ENCODE measurements around the gene SNX13.
A peak's percentile ranks its signal among the peaks of the same experiment; 100 is the strongest.

SNX13 gene

DNA sequence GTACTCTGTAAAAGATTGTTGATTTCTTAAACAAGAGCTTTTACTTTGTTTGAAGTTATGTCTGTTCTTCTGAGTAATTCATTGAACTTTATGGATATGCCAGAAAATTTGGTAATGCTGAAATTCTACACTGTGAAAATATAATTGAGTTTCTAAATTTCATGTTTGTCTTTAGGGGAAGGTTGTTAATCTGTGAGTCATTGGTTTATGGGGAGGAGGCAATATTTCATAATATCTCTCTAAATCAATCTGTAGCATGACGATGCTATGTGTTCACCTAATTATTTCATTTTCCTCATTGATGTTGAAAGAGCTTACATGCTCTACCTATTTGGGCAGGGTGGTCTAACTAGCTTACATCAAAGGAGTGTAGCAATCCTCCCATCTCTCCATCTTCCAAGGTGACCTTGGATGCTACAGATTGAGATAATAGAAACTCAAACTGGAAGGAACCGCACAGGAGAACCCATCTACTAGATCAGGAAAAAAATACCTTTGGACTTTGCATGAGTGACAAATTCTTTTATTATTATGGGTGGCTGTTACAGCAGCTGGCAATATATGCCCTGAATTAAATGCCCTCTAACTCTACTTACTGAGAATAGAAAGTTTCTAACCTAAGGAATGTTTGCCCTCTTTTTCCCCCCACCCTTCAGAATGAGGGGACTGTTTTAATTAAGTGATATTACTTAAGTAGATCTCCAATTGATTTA lies 8.4 kb upstream of the SNX13 start:
- no peak overlapping the region for H3K4me3 ChIP-seq (ENCODE audit: low read depth, low read length)
- TF ChIP-seq, protein P1, sequence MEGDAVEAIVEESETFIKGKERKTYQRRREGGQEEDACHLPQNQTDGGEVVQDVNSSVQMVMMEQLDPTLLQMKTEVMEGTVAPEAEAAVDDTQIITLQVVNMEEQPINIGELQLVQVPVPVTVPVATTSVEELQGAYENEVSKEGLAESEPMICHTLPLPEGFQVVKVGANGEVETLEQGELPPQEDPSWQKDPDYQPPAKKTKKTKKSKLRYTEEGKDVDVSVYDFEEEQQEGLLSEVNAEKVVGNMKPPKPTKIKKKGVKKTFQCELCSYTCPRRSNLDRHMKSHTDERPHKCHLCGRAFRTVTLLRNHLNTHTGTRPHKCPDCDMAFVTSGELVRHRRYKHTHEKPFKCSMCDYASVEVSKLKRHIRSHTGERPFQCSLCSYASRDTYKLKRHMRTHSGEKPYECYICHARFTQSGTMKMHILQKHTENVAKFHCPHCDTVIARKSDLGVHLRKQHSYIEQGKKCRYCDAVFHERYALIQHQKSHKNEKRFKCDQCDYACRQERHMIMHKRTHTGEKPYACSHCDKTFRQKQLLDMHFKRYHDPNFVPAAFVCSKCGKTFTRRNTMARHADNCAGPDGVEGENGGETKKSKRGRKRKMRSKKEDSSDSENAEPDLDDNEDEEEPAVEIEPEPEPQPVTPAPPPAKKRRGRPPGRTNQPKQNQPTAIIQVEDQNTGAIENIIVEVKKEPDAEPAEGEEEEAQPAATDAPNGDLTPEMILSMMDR (conservative IDR thresholded peaks at IDR 0.05; ENCODE audit: low read depth, low read length), result no peak
- peak; percentile 15 for DNase-seq (ENCODE audit: low read depth)

DNA sequence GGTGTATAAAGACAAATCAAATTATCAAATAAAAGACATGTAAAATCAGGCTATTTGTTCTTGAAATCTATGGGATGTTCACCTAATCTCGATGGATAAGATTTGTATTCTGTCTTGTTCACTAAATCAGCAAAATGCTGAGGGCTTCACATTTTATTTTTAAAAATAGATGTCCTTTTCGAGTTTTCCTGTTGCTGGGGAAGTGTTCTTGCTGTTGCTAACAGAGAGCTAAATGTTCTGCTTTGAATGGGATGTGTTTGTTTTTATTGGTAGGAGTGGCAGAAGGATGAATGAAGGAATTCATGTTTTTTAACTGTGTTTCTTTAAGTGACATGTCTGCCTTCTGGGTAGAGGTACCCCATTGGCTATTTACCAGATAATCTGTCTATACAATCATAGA lies 7.3 kb upstream of the SNX13 start:
- no peak overlapping the region for H3K4me3 ChIP-seq (ENCODE audit: low read depth, low read length)
- no peak for DNase-seq (ENCODE audit: low read depth)
- TF ChIP-seq, protein P1 (conservative IDR thresholded peaks at IDR 0.05; ENCODE audit: low read depth, low read length), result no peak

DNA sequence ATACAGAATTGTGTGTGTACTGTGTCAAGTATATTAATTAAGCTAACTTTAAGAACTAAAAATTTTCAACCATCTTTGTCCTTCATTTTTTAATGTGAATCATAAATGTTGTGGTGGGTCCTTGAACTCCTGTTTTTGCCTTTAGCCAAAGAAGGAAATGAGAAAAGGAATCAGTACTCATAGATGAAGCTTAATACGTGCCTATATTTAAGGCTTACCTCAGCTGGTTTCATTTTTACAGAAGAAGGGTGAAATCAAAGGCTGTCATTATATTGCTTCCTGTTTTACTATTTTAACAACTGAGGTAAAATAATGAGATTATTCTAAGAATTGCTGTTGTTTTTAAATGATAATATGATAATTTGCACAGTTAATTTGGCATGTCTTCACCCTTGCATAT lies 6.3 kb upstream of the SNX13 start:
- DNase-seq (ENCODE audit: low read depth), result no peak
- TF ChIP-seq, protein P1 (conservative IDR thresholded peaks at IDR 0.05; ENCODE audit: low read depth, low read length), result no peak
- no peak overlapping the region for H3K4me3 ChIP-seq (ENCODE audit: low read depth, low read length)

- TF ChIP-seq, protein P1 (conservative IDR thresholded peaks at IDR 0.05; ENCODE audit: low read depth, low read length), result no peak
- no peak overlapping the region for H3K4me3 ChIP-seq (ENCODE audit: low read depth, low read length)
- no peak for DNase-seq (ENCODE audit: low read depth)
Measured at GRCh38 chr7:17944720-17945119, 4.4 kb upstream of the SNX13 start.

GRCh38 chr7:17943006-17943405 lies 2.7 kb upstream of the SNX13 start:
- TF ChIP-seq, protein P1 (conservative IDR thresholded peaks at IDR 0.05; ENCODE audit: low read depth, low read length), result no peak
- H3K4me3 ChIP-seq (ENCODE audit: low read depth, low read length), result no peak overlapping the region
- DNase-seq (ENCODE audit: low read depth), result no peak

DNA sequence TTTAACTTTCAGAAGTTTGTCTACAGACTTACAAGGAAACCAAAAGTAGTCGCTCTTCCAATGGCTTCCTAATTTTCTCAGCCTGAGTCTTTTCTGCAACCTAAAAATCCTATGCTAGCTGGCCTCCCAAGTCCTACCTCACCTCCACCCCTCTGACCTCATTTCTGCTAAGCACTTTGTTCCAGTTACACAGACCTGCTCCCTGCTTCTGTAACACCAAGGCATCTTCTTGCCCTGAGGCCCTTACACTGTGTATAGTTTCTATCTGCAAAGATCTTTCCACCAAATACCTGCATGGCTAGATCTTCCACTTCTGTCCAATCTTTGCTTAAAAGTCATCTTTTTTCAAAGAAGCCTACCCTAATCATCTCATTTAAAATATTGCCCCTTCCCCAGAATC lies 1.9 kb upstream of the SNX13 start:
- no peak for DNase-seq (ENCODE audit: low read depth)
- TF ChIP-seq, protein P1 (conservative IDR thresholded peaks at IDR 0.05; ENCODE audit: low read depth, low read length), result no peak
- no peak overlapping the region for H3K4me3 ChIP-seq (ENCODE audit: low read depth, low read length)

- TF ChIP-seq, protein P1 (conservative IDR thresholded peaks at IDR 0.05; ENCODE audit: low read depth, low read length), result peak; percentile 12
Measured at GRCh38 chr7:17940951-17941431, 697 bp upstream of the SNX13 start.

More at GRCh38 chr7:17940951-17941431, 697 bp upstream of the SNX13 start:
- H3K4me3 ChIP-seq (ENCODE audit: low read depth, low read length), result peak overlapping the region; percentile 85
- peak; percentile 22 for DNase-seq (ENCODE audit: low read depth)

All from choroid plexus epithelial cell (primary cell).